T-helper 2 cell (primary cell): Measurements from ENCODE around the gene CIT.

ENCODE experiments used
- DNase-seq, 5 experiments: peaks; one replicate each; pipeline versions ENCODE4 v3.0.0 to v3.0.0-alpha.2; 2012 to 2022

CIT gene

GRCh38 chr12:119857041-119857591, 20.0 kb downstream of the CIT start:
- no peak for DNase-seq

- no peak for DNase-seq
Observed at GRCh38 chr12:119850330-119850729, 26.8 kb downstream of the CIT start.

- no peak for DNase-seq
Observed at GRCh38 chr12:119843100-119843499, 34.0 kb downstream of the CIT start.

GRCh38 chr12:119842380-119842779, 34.7 kb downstream of the CIT start:
- DNase-seq: no peak

- DNase-seq: no peak
Observed at GRCh38 chr12:119841433-119842210, 35.5 kb downstream of the CIT start.

- DNase-seq: no peak
Observed at GRCh38 chr12:119840582-119840981, 36.5 kb downstream of the CIT start.

- DNase-seq: no peak
Observed at GRCh38 chr12:119840168-119840567, 37.0 kb downstream of the CIT start.

- no peak for DNase-seq
Observed at GRCh38 chr12:119838826-119839600, 38.1 kb downstream of the CIT start.

- DNase-seq: no peak
Observed at GRCh38 chr12:119836781-119837180, 40.3 kb downstream of the CIT start.

GRCh38 chr12:119835068-119835467, 42.1 kb downstream of the CIT start:
- no peak for DNase-seq

- peak in 1 of 5 experiments; percentile 77 for DNase-seq
Observed at GRCh38 chr12:119829439-119829838, 47.7 kb downstream of the CIT start.

GRCh38 chr12:119828300-119828699, 48.8 kb downstream of the CIT start:
- DNase-seq: peak in 1 of 5 experiments; percentile 77

- DNase-seq: no peak
Observed at GRCh38 chr12:119827760-119828159, 49.4 kb downstream of the CIT start.

- no peak for DNase-seq
Observed at GRCh38 chr12:119826661-119827445, 50.3 kb downstream of the CIT start.

- DNase-seq: no peak
Observed at GRCh38 chr12:119825262-119825661, 51.9 kb downstream of the CIT start.

GRCh38 chr12:119822046-119822445, 55.1 kb downstream of the CIT start:
- DNase-seq: no peak

- no peak for DNase-seq
Observed at GRCh38 chr12:119819322-119819721, 57.8 kb downstream of the CIT start.

GRCh38 chr12:119817546-119818343, 59.4 kb downstream of the CIT start:
- no peak for DNase-seq

- DNase-seq: peak in 1 of 5 experiments; percentile 62
Observed at GRCh38 chr12:119809023-119809422, 68.1 kb downstream of the CIT start.

GRCh38 chr12:119808441-119808840, 68.7 kb downstream of the CIT start:
- no peak for DNase-seq

- DNase-seq: no peak
Observed at GRCh38 chr12:119807380-119807779, 69.7 kb downstream of the CIT start.

GRCh38 chr12:119804011-119804641, 73.0 kb downstream of the CIT start:
- DNase-seq: no peak
